SK-N-MC (cell line): ENCODE measurements around the gene METTL15.

Source experiments
- EZH2 ChIP-seq: fragments of 200-600 bp; sonication (generic); IDR thresholded peaks from one replicate; pipeline ENCODE4 v1.6.1; 2017; ENCODE audit warnings: antibody characterized with exemption
- POLR2AphosphoS5 ChIP-seq: IDR thresholded peaks from 2 replicates; pipeline ENCODE4 v1.6.1; 2012; ENCODE audit warnings: mild to moderate bottlenecking, low read depth, low read length, borderline replicate concordance

DNA sequence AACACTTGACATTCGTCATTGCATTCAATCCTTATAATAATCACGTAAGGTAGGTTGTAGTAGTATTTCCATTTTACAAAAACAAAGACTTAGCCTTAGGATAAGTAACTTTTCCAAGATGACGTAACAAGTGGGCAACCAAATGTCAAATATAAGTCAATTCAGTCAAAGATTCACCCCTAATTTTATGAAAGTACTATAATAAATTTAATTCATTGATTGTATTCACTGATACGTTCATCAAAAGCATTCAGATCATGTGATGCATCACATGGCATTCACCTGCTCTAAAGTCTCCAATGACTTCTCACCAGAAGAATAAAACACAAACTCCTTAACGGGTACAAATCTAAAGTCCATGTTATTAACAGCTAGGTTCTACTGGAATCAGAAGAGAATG is 2.3 kb upstream of the METTL15 start:
- no peak for TF ChIP-seq EZH2
- TF ChIP-seq POLR2AphosphoS5, result no peak
